ENCODE measurements around the gene TSPAN1. TPM values are rescaled to one million over a fixed set of nuclear protein-coding genes. Genes with fewer than 3 reads are reported as not detected.

TSPAN1 gene
- total RNA-seq, 2 experiments from 2014 or later = not detected

DNA sequence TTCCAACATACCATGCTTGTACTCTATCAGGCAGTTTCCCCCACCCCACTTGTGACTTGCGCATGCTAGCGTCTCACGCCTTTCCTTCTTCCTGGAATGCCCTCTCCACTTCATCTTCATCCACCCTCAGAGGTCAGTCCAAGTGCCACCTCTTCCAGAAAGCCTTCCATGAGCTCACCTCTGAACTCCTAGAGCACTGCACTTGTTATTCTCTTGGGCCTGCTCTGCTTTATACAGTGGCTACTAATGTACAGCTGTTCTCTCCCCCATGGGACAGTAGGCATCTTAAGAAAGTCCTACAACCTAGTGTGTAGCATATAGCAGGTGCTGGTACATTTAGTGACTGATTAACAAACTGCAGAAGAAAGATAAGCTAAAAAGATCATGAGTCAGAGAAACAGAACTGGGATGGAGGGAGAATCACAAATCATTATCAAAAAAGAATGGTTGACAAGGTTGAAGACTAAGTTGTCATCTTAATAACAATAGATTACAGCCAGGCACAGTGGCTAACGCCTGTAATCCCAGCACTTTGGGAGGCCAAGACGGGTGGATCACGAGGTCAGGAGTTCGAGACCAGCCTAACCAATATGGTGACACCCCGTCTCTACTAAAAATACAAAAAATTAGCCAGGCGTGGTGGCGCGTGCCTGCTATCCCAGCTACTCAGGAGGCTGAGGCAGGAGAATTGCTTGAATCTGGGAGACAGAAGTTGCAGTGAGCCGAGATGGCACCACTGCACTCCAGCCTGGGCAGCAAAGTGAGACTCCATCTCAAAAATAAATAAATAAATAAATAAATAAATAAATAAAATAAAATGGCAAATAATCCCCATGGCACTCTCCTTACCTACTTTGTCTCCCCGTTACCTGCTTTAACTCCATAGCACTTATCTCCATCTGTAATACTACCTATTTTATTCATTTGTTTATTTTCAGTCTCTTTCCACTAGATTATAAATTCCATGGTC, 16.3 kb upstream of the TSPAN1 start:
- POLR2A ChIA-PET = interaction anchor here (0.5 kb wide), 1 partner anchor 124 kb away, joined by 3 read pairs; no protein-coding TSS in a partner anchor
- CTCF ChIA-PET = interaction anchor here (1.0 to 1.8 kb wide), 2 partner anchors 22 to 65 kb away, joined by 3 to 9 read pairs; no protein-coding TSS in a partner anchor

DNA sequence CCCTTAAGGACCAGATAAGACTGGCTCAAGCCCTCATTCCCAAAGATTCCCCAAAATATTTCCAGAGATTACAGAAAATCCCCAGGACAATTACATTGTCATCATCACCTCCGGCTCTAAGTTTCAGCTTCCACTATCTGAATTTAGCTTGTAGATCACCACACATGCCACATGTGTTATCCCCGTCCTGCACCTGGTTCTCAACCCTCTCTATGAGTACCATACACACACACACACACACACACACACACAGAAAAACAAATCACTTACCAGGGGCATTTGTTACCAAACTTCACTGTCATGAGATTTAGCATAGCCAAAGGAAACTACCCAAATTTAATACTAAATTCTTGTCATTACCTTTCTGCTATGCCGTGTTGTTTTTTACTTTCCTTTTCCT, 15.4 kb upstream of the TSPAN1 start:
- ChIA-PET POLR2A (no interaction called here), CTCF (no interaction called here)

DNA sequence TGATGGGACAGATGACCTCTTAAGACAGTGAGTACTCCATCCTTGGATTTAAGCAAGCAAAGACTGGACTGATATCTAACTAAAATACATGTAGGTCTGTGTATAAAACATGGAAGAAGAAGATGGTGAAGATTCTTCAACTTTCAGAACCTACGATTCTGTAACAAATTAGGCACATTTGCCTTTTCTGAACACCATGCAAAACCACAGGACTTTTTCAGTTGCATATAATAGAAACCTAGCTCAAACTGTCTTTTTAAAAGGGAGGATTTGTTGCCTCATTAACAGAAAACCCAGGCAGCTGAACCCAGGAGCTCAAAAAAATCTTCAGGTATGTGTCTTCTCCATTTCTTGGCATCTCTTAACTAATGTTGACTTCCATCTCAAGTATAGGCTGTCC, 14.7 kb upstream of the TSPAN1 start:
- POLR2A ChIA-PET = no interaction called here
- CTCF ChIA-PET = no interaction called here

DNA sequence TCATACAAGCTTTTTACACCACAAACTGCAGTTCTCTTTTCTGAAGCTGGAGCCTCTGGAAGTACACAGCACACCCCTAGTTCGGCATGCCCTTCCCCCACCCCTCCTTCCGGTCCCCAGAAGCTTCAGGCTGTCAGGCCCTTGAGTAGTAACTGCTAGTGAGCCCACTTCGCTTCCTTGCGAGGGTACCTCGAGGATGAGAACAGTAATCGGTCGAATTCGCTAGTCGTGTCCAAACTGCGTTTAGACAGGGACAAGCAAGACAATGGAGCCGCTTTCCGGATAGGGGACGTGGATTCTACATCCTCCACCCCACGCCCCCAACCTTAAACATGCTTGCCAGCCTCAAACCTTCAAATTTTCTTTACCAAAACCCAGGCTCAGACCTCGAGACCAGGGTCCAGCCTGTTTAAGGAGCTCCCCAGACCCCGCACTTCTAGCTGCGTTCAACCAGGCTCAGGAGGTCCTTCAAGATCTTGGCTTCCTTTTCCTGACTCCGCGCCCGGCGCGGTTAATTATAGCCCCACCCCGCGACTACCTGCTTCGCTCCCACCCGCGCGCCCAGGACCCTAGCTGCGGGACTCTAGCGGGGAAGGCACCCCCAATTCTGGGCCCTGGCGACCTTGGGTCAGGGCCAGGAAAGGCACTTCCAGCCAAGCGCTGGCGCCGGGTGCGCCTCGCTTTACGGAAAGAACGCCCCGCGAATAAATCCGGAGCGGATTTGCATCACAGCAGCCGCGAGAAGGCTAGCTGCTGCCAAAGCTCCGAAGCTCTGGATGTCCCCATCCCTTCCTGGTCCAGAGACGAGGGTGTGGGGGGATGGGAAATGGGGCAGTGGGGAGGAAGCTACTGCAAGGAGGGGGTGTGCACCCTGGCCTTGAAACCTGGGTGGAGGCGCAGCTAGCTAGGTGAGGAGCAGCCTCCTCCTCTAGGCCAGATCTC, 8.1 kb upstream of the TSPAN1 start:
- ChIA-PET POLR2A (interaction anchor here (1.1 kb wide), 1 partner anchor 32 kb away, joined by 6 read pairs; the partner anchor contains the start of gene POMGNT1), CTCF (interaction anchor here (2.7 kb wide), 1 partner anchor 130 kb away, joined by 14 read pairs; no protein-coding TSS in a partner anchor)

DNA sequence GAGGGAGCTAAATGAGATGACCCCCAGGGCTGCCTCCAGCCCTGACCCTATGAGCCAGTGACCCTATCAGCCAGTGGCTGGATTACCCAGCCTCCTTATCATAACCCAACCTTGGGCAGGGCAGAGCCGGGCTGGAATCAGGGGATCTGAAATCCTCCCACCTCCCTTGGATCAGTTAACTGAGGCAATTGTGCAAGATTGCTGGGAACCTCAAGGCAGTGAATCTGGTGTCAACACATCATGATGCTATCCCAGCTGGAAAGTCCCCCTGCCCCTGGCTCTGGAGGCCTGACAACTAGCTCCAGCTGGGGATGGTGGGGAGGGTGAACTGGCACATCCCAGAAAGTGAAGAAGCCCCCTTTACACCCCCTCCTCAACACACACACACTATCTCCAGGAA, 6.4 kb upstream of the TSPAN1 start:
- CTCF ChIA-PET = interaction anchor here (2.7 kb wide), 1 partner anchor 132 kb away, joined by 14 read pairs; no protein-coding TSS in a partner anchor

DNA sequence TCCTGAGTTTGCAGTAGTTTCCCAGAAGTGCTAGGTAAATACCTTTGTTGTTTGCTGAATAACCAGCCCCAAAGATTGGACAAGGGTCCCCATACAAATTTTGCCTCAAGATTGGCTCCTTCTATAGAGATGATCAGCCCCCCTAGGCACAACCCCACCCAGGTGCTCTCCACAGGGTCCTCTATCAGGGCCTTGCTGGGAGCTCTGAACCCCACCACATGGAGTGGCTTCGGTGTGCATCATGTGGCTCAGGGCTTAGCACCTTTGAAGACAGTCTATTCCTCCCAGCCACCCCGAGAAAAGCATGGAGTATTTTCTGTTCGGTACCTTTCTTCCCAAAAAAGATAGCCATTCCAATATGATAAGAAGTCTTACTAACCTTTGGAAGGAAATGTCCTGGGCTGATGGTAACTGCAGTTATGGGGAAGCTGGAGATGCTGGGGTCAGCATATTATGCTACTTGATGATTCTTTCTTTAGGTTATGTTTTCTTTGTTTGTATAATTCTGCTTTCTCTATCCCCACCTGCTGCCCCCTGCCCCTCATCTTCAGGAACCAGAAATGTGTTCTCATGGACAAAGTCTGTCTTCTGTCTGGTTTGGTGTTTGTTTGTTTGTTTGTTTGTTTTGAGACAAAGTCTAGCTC, 5.0 kb upstream of the TSPAN1 start:
- POLR2A ChIA-PET = no interaction called here
- CTCF ChIA-PET = no interaction called here

More for the DNA sequence above, 6.4 kb upstream of the TSPAN1 start:
- POLR2A ChIA-PET = no interaction called here

DNA sequence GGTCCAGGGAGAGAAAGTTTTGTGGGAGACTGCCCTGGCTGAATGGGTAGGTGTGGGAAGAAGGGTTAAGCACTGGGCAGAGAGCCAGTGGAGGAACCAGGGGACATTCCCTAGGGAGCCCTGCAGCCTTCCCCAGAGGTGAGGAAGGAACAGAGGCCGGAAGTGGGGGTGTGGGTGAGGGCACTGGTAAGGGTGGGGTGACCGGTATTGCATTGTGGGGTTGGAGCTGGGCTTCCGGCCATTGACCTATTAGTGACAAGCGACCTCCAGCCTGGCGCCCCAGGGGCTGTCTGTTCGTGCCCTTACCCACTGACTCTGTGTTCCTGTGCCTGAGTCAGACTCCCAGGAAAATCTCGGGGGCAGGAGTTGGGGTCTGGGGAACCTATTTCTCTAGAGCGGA, 3.5 kb upstream of the TSPAN1 start:
- CTCF ChIA-PET = interaction anchor here (2.4 kb wide), 1 partner anchor 134 kb away, joined by 6 read pairs; no protein-coding TSS in a partner anchor

DNA sequence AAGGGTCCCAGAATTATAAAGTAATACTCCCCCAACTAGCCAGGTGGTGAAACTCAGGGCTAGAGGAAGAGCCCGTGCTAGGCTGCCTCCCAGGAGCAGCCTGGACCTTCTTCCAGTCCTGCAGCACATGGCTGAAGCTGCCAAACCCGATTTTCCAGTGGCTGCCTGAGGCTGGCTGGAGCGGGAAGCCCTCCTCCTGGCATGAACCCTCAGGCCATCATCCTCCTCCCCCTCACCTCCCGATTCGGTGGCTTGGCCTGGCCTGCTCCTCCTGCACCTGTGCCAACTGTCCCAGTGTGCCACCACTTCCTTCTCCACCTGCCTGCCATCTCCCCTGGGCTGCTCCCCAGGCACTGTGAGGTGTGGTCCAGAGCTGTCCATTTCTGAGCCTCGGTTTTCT, 3.0 kb upstream of the TSPAN1 start:
- POLR2A ChIA-PET = no interaction called here
- CTCF ChIA-PET = interaction anchor here (2.4 kb wide), 1 partner anchor 135 kb away, joined by 6 read pairs; no protein-coding TSS in a partner anchor

More for the DNA sequence above, 3.5 kb upstream of the TSPAN1 start:
- POLR2A ChIA-PET = no interaction called here

DNA sequence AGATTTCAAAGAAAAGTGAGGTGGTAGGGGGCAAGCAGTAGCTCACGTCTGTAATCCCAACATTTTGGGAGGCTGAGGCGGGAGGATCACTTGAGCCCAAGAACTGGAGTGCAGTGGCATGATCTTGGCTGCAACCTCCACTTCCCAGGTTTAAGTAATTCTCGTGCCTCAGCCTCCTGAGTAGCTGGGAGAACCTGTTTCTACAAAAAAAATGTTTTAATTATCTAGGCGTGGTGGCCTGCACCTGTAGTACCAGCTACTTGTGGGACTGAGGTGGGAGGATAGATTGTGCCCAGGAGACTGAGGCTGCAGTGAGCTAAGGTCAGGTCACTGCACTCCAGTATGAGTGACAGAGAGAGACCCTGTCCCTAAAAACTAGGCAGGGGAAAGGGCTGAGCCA, 2.6 kb upstream of the TSPAN1 start:
- CTCF ChIA-PET = interaction anchor here (1.1 to 2.4 kb wide), 2 partner anchors 8 to 135 kb away, joined by 3 to 6 read pairs; no protein-coding TSS in a partner anchor
- POLR2A ChIA-PET = no interaction called here

DNA sequence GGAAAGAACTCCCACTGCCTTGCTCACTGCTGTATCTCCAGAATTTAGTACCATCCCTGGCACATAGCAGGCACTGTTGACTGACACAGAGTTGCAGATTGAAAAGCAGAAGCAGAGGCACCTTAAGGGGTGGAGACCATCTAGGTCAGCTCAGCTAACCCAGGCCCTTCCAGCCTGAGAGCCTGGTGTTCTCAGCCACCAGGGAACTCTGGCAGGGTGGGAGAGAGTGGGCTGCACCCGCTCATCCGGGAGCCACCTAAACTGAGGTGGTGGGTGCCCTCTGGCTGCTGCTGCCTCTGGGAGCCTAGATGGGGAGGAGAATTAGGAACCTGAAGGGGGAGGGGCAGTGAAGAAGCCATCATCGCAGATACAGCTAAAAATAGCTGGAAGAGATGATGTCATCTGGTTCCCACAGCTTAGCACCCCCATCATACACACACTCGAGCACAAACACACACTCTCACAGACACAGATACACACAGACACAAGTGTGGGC, 1.5 kb upstream of the TSPAN1 start:
- CTCF ChIA-PET = interaction anchor here (1.1 to 2.4 kb wide), 2 partner anchors 9 to 136 kb away, joined by 3 to 6 read pairs; no protein-coding TSS in a partner anchor
- POLR2A ChIA-PET = no interaction called here

DNA sequence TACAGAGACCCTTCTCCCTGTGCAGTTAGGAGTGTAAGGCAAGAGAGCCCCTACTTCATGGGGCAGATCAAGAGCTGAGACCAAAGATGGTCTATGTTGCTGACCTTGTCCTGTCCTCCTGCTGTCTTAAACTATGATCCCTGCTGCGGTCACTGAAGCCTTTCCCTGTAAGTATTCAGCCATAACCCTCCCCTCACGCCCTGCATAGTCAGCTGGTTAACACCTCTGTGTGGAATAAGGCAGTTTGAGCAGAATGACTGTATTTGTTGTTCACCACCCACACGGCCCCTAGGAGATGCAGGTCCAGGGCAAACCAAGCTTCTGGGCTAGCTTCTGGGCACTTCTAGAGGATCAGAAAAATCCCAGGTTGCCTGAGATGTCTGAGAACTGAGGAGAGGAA, 356 bp downstream of the TSPAN1 start:
- CTCF ChIA-PET = interaction anchor here (0.6 to 1.5 kb wide), 2 partner anchors 138 to 296 kb away, joined by 4 read pairs; no protein-coding TSS in a partner anchor

DNA sequence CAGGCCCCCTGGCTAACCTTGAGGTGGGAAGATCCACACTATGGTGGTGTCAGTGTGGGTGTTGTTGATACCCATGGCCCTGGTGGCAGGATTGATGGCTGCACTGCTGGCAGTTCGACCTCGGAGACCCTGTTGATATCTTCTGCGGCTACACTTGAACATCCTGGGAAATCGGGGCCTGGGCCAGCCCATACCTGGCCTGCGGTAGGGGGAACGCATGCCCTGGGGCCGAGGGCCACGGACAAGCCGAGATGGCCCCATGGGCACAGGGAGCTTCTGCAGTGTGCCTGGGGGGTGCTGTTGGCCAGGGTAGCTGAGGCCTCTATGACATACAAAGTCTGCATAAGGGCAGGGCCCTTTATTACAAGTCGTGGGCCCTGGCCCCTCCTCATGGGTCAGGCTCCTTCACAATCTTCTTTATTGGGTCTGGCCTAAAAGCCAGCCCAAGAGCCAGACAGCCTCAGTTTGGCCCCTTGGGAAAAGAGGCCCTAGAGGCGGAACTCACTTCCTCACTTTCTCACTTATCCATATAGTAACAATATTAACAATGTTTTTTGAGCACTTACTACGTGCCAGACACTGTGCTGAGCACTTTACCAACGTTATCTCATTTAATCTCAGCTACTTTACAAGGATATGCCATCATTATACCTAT, 1.5 kb downstream of the TSPAN1 start, which contains the start of gene P3R3URF:
Gene P3R3URF (minus strand): TSS at position 278 of the 655 bp plus-strand sequence. CDS start 17 bp downstream, at position 261.
- ChIA-PET POLR2A (interaction anchor here (0.7 kb wide), 1 partner anchor 47 kb away, joined by 4 read pairs; no protein-coding TSS in a partner anchor), CTCF (interaction anchor here (1.5 kb wide), 1 partner anchor 139 kb away, joined by 4 read pairs; no protein-coding TSS in a partner anchor)

More for the DNA sequence above, 356 bp downstream of the TSPAN1 start:
- POLR2A ChIA-PET = no interaction called here

DNA sequence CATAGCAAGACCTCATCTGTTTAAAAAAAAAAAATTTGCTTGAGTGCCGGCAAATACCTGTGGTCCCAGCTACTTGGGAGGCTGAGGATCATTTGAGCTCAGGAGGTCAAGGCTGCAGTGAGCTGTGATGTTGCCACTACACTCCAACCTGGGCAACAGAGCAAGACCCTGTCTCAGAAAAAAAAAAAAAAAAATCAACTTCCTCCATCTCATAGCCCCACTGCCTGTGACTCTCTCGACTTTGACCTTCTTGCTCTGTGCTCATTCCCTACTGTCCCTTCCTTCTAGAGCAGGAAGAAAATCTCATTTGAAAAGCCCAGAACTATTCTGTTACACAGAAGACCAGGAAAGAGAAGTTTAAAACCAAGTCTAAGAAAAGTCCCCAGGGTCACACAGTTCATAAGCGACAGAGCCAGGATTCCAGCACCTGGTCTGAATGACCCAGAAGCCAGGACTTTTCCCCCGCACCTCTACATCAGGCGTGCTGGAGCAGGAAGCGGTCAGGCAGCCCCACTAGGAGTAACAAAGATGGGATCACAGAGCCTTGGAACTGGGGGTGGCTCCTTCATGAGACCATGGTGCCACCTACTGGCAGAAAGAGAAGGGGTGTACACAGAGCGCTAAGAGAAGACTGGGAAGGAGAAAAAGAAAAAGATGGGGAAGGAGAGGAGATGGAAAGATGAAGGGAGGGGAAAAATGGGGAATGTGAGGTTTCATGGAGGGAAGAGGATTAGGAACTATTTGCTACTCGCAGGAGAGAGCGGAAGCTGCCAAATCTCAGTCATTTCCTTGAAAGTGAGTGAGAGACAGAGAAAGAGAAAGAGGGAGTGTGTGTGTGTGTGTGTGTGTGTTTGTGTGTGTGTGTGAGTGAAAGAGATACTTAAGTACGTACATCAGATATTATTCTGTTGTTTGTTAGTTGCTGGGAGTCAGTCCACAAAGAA, 4.5 kb downstream of the TSPAN1 start:
- ChIA-PET POLR2A (no interaction called here), CTCF (interaction anchor here (0.7 to 2.6 kb wide), 6 partner anchors 16 to 353 kb away, joined by 3 to 9 read pairs (median 3); no protein-coding TSS in a partner anchor)

DNA sequence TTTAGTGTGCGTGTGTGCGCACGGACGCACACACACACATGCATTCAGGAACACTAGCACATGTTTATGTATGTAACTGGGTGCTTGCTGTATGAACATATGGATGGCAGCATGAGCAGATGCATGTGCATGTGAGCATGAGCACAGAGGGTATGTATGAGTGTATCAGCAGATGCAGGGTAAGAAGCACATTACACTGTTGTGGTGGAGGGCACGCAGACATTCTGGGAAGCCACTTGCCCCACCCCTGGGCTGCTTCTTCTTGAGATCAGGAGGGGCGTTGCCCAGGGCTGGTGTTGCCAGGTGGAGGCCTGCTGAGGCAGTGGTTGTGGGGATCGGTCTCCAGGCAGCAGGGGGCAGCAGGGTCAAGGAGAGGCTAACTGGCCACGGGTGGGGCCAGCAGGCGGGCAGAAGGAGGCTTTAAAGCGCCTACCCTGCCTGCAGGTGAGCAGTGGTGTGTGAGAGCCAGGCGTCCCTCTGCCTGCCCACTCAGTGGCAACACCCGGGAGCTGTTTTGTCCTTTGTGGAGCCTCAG, 5.3 kb downstream of the TSPAN1 start:
- POLR2A ChIA-PET = no interaction called here
- CTCF ChIA-PET = interaction anchor here (0.6 to 2.6 kb wide), 7 partner anchors 16 to 468 kb away, joined by 3 to 27 read pairs (median 4); no protein-coding TSS in a partner anchor

DNA sequence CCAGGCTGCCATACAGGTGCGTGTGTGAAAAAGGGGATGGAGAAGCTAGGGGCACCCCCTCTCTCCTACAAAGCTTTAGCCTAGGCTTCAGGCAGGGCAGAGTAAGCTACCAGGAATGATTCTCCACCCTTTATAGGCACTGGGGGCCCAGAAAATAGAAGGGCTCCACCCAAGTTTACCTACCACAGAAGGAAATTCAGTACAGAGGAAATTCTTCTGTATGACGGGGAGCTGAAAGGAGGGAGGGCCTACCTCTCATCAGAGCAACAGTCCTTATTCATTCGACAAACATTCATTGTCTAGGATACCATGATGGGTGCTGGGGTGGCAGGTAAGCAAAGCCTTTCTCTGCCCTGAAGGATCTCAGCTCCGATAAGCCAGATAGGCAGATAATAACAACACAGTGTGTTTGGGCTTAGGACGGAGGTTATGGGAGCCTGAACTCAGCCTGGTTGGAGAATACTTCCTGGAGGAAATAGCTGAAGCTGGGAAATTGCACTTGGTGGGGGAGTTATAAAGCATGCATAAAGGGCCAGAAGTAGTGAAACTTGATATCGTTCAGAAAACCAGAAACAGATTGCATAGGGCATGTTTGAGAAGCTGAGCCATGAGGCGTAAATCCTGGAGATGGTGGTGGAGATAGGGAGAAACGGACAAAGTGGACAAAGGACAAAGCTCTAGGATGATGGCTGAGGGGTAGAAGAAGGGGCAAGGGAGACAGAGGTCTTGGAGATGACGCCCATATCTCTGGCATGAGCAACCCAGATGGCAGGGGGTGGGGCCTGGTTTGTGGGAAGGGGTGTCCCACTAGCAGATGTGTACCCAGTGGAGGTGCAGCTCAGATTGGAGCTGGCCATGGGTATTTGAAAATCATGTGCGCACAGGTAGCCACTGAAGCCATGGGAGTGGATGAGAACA, 6.7 kb downstream of the TSPAN1 start:
- CTCF ChIA-PET = interaction anchor here (0.8 to 2.6 kb wide), 4 partner anchors 23 to 148 kb away, joined by 3 to 27 read pairs (median 8); no protein-coding TSS in a partner anchor
- POLR2A ChIA-PET = no interaction called here

Measured in activated CD8-positive, alpha-beta memory T cell treated with anti-CD3 and anti-CD28 coated beads for 36 hours (primary cell).